HG03097 (cell line): ENCODE data around the gene NAT8L.

Source experiments
- ATAC-seq: cut with Tn5 transposase; IDR thresholded peaks from one replicate; pipeline ENCODE4 v1.9.1; 2021; ENCODE audit not compliant: unreplicated experiment, low FRiP score

NAT8L gene

GRCh38 chr4:2073808-2074481 lies 14.8 kb downstream of the NAT8L start:
- no peak for ATAC-seq

GRCh38 chr4:2074588-2074987 lies 15.5 kb downstream of the NAT8L start:
- ATAC-seq = no peak

DNA sequence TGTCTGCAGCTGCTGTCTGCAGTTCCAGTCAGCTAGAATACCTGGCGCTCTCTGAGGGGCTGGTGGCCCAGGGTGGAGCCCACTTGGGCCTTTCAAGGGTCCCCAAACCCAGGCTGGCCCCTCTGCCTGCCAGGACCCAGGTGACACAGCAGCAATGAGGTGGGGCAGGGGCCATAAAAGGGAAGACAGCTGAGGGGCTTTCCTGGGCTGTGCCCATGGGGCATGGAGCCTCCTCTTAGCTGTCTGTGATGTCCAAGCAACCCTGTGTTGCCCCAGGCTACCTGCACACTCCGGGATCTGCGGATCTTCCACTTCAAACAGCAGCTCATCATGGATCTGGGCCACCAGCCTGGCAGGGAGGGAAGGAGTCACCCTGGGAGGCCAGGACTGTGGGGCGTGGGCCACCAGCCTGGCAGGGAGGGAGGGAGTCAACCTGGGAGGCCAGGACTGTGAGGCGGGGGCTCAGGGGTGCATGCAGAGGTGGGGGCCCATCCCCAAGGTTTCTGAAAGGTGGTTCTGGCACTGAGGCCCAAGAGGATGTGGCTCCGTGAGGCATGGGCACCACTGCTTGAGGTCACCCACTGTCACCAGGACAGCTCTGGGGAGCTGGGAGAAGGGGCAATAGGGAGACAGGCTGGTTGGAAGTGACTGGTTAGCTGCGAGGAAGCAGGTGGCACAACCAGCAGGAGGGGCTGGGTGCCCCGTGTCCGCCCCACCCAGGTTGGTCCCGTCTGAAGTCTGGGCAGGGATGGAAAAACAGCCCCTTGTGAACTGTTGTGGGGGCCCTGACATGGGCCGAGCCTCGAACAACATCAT lies 16.3 kb downstream of the NAT8L start:
- no peak for ATAC-seq

DNA sequence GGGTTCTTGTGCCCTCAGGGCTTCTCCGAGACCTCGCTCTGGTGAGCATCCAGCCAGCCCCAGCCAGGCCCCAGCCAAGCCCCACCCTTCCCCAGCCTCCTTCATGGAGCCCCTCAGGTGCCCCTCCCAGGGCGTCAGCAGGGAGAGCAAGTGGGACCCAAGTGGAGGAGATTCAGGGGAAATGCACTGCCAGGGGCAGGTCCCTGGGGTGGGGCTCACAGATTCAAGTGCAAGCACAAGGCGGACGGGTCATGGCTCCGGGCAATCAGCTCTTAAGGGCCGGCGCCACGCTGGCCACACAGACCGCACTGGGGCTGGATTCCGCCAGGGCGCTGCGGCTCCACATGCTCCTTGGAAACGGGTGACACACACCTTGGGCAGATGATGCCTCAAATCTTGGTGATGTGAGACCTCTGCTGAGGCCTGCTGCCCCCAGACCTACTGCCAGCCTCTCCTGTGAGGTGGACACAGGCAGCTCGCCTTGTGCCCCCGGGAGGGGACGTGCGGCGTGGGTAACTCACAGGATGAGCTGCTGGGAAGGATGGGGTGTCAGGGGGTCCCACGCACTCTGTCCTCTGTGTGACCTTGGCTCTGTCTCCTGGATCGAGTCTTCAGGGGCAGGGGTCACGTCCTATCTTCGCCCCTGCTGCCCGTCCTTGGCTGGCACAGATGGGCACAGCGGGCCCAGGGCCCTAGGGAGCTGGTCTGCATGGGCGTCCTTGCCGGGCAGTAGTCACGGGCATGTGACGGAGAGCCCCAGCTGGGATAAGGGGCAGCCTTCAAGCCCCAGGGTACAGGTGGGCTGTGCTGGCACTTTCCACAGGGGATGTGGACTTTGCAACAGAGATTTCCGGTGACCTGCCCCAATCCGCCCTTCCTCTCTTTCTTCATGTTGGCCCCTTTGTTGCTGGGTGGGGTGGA lies 17.1 kb downstream of the NAT8L start:
- no peak for ATAC-seq

GRCh38 chr4:2076908-2077536 lies 17.9 kb downstream of the NAT8L start:
- no peak for ATAC-seq

DNA sequence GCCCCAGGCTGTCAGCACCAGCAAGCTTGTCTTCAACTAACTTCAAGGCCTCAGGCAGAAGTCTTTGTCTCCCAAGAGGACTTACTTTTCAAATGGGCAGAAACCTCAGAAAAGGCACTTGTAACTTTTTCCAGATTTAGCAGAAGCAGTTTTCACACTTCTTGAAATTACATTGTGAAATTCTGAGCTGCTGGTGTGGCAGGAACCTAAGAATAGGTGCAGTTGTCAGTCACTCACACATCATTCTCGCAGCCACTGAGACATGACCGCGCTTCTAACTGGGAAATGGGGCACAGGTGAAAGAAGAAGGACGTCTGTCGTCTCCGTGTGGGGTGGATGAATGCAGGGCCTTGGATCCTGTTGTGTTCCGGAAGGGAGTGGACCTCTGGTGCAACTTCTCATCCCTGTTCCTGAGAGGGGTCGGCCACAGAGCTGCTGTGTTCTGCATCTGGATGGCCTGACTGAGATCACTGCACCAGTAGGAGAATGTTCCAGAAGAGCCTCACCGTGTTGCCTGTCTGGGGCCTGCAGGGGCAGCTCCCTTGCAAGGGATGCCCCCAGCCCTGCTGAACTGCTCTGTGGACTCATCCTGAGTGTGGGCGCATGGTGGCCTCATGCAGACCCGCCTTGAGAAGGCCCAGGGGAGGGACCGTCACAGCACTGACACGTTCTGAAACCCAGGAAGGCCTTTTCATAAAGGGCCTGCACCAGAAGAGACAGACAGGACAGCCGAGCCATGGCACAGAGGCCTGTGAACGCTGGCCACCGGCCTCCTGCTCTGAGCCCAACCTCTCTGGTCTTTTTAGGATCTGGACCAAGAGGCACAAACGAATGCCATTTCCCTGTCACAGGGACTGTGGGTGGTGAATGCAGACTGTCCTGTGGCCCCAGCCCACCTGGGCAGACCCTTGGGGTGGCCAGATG lies 18.7 kb downstream of the NAT8L start:
- no peak for ATAC-seq

DNA sequence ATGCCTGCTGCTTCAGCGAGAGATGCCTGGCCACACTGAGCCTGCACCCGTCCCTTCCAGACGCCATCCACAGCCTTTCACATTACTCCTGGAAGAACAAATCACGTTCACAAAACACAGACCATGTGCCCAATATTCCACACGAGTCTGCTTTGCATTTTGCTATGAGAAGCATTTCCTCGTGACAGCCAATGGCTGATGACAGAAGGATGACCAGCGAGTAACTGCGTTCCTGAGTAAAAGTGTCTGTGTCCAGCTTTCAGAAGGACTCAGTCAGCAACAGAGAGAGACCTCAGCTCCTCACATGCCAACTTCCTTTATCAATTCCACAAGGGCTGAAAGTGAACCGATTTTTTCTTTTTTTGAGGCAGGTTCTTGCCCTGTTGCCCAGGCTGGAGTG lies 19.5 kb downstream of the NAT8L start:
- no peak for ATAC-seq

DNA sequence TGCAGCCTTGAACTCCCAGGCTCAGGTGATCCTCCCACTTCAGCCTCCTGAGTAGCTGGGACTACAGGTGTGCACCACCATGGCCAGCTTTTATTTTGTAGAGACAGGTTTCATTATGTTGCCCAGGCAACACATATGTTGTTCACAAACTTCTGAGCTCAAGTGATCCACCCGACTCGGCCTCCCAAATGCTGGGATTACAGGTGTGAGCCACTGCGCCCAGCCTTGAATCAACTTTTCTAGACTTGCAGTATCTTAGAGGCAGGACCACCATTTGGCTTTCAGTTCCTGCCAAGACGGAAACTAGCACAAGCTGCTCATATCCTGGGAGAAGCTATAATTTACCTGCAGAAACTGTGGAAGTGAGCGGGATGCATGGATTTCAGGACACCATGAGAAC lies 19.9 kb downstream of the NAT8L start:
- ATAC-seq = no peak

- no peak for ATAC-seq
Observed at GRCh38 chr4:2079926-2080325, 20.8 kb downstream of the NAT8L start.

DNA sequence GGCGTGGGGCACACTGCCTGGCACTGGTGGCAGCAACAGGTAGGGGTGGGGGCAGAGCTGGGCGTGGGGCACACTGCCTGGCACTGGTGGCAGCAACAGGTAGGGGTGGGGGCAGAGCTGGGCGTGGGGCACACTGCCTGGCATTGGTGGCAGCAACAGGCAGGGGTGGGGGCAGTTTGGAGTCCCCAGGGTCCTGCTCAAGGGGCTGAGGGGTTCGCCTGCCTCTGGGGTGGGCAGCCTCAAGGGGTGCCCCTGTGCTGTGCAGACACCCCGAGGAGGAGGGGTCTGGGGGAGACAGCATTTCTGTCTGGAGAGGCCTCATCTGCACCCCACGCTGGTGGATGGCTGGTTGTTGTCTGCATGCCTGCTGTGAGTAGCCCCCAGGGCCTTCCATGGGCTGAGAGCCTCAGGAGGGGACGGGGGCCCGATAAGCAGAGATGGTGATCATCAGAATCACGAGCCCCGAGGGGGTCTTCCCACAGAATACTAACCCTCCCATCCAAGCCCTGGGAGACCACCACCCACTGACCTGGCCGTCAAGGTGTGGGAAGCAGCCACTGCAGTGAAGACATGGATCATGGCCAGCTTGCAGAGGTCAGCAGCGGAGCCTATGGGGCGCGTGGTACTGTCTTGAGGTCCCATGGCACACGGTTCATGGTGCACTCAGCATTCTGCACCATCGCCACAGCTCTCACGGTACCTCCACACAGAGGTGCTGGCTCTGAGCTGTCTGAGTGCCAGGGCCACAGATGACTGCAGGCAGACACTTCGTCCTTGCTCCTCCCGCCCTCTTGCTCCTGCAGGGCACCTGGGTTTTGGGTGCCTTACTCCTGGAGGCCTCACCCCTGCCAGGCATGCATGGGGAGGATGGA lies 21.5 kb downstream of the NAT8L start:
- ATAC-seq = no peak

GRCh38 chr4:2081540-2081939 lies 22.4 kb downstream of the NAT8L start:
- no peak for ATAC-seq

DNA sequence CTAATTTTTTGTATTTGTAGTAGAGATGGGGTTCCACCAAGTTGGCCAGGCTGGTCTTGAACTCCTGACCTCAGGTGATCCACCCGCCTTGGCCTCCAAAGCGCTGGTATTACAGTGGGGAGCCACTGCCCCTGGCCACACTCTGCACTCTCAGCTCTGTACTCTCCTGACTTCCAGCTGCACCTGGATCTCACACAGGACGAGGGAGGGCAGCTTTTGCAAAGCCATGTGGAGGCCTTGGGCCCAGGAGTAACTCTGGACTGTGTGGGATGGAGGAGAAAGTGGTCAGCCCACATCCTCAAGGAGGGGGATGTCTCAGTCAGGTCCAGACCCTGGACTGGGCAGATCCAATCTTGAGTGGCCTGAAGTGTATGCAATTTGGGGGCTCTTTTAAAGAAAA lies 23.0 kb downstream of the NAT8L start:
- ATAC-seq = no peak

GRCh38 chr4:2082627-2083026 lies 23.5 kb downstream of the NAT8L start:
- ATAC-seq = no peak

DNA sequence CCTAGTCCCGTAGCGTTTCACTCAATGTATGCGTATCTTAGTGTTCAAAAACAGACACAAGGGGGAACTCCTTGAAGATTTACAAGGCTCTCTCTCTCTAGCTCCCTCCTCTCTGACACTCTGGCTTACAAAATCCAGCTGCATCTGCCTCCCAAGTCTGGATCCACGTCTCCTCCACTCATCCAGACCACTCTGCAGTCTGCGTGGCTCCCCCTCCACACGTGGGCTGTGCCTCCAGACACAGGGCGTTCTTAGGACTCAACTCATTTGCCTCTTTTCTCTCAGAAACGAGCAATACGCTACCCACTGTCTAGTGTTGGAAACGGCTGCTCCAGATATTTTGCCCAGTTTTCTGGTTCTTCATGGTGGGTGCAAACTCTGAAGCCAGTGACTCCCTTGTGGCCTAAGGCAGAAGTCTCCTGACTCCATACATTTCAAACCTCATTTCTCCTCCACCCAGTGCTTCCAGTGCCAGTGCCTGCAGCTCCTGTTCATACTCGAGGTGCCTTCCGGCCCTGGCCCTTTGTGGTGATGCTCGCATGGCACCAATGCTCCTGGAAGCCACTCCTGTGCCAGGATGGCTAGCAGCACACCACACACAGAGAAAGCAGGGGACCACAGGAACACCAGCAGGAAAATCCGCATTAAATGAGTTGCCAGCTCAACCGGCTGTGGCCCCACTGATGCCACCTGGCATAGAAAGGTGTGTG lies 24.1 kb downstream of the NAT8L start:
- no peak for ATAC-seq

- ATAC-seq = no peak
Observed at GRCh38 chr4:2083826-2084160, 24.7 kb downstream of the NAT8L start.

GRCh38 chr4:2084316-2084715 lies 25.2 kb downstream of the NAT8L start:
- no peak for ATAC-seq

DNA sequence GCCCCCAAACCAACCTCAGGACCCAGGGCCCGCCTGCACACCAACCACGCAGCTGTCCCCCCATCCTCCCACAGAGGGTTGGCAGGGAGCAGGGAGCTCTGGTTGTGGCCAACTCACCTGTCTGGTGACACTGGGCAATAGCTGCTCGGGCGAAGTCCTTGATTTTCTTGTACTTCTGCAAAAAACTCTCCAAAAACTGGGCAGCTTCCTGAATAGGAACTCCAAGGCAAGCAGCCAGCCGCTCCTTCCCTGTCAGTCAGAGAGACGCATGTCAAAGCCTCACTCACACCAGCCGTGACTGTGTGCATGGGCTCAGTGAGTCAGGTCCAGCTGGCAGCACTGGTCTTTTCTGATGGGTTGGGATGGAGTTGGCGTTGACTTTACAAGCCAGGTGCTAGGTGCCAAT lies 26.4 kb downstream of the NAT8L start:
- no peak for ATAC-seq

GRCh38 chr4:2087170-2087569 lies 28.0 kb downstream of the NAT8L start:
- no peak for ATAC-seq
